ENCODE measurements around the gene BRCA1. TPM values are rescaled to one million over a fixed set of nuclear protein-coding genes. Genes with fewer than 3 reads are reported as not detected.
A peak's percentile ranks its signal among the peaks of the same experiment; 100 is the strongest.
"Not testable (repeated sequence)": the region's sequence is repeated elsewhere in the genome, so short reads cannot be mapped to it uniquely, and the experiment has no call there.

BRCA1 gene
- total RNA-seq, 3 donors from 2014 or later, result 29.5 to 37.4 (median 36.5) TPM

DNA sequence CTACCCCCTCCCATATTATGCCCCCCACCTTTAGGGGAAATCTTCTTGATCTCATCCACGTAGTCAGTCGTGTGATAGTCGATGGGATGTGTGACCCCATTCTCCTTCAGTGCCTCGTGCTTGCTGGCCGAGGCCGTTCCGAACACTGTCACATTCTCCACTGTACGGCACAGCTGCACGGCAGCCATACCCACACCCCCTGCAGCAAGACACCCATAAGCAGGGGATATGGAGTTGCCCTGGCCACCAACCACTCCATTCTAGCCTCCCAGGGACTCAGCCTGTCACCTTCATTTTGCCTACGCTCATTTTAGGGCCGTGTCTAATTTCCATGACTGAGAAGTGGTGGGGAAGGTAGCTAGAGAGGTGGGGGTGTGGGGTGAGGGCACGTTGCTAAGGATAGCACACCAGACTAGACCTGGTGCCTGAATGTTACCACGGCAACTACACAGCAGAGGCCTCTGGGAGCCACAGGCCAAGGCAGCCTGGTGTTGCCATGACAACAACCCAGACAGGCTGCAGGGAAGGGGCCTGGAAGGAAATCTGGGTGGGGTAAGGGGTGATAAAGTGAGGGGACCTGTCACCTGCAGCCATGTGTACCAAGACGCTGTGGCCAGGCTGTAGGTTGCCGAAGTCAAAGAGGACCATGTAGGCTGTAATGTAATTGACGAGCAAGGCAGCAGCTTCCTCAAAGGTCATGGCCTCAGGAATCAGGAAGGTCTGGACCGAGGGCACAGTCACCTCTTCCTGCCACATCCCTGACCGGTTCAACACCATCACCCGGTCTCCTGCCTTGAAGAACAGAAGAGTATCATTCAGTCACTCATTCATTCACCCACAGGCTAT is 106.9 kb downstream of the BRCA1 start:
- Mint-ChIP-seq H3K36me3 (ENCODE audit: insufficient read depth) (peaks cover 8% of the 10 kb centered on the region), H3K4me1 (ENCODE audit: low read depth) (peaks cover 29% of the 10 kb centered on the region), H3K9me3 (no peaks in the 10 kb centered on the region), H3K4me3 (no peak overlapping the region), H3K27me3 (ENCODE audit: low read depth) (no peaks in the 10 kb centered on the region)
- ATAC-seq (no peak), DNase-seq (no peak)

DNA sequence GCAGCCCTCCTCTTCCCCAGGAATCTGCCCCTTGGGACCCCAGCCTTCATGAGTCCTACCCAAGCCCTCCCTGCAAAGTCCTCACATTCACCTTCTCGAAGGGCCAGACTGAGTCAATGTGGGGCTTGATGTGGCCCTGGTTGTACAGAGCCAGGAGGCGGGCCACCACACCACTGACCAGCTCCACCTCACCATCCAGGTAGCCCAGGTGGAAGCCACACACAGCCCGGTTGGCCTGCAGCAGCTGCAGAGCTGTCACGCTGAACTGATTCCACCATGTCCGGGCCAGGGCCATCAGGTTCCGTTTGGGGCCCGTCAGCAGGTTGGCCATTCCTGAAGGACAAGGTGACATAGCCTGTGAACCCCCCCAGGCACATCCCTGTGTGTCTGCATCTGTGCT is 108.9 kb downstream of the BRCA1 start:
- H3K4me3 Mint-ChIP-seq, result no peak overlapping the region
- no peak for DNase-seq
- H3K27me3 Mint-ChIP-seq (ENCODE audit: low read depth), result no peaks in the 10 kb centered on the region
- H3K36me3 Mint-ChIP-seq (ENCODE audit: insufficient read depth), result peaks cover 16% of the 10 kb centered on the region
- no peaks in the 10 kb centered on the region for H3K9me3 Mint-ChIP-seq
- H3K4me1 Mint-ChIP-seq (ENCODE audit: low read depth), result peaks cover 27% of the 10 kb centered on the region
- ATAC-seq, result no peak

DNA sequence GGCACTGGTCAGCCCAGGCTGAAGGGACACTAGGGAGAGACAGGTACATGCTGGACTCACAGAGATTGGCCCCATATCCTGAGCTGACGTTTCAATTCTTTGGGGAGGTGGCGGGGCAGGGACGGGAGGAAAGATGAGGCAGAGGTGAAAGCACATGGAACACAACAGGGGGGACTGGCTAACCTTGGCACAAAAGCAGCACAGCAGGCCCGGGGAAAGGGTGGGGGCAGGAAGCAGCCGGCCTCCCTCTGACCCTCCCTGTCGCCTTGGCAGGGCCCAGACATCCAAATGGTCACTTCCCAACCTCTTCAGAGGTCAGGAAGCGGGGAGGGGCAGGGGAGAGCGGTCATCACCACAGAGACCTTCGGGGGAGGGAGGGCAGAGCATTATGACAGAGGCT is 109.6 kb downstream of the BRCA1 start:
- H3K27me3 Mint-ChIP-seq (ENCODE audit: low read depth), result no peaks in the 10 kb centered on the region
- ATAC-seq (no peak), DNase-seq (no peak)
- no peaks in the 10 kb centered on the region for H3K9me3 Mint-ChIP-seq
- H3K4me1 Mint-ChIP-seq (ENCODE audit: low read depth), result peaks cover 25% of the 10 kb centered on the region
- no peak overlapping the region for H3K4me3 Mint-ChIP-seq
- H3K36me3 Mint-ChIP-seq (ENCODE audit: insufficient read depth), result peaks cover 20% of the 10 kb centered on the region

DNA sequence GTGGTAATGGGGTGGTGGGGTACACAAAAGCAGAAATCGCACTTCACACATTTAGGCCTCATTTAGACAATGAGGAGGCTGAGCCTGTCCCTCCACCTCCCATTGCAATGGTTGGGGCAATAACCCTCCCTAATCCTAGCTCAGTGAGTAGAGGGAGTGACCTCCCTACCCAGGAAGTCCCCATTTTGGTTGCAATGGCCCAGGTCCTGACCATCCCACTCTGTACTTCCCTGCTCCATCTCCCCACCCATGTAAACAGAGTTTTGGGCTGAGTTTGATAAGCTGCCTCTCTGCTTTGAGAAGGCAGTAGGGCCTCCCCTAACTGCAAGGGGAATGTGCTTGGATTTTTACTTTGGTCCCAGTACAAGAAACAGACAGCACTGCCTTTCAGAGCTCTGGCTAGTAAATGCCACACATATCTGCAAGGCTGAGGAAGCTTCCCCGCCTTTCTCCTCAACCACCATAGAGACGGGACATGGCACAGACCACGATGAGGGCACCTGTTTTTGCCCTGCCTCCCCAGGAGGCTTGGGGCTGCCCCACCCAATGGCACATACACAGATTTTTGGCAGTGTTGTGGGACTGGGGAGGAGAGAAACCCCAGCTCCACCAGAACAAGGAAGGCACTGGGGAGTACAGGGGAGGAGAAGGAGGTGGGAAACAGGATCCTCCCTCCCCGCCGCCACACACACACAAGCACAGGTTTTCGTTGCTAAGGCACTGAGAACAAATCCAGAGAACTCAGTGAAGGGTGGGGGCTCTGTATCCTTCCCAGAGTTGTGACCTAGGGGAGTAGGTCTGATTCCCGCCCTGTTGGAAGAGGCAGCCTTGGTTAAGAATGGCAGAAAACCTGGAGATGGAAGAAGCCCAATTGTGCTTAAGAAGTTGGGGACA is 110.3 kb downstream of the BRCA1 start:
- Mint-ChIP-seq H3K36me3 (ENCODE audit: insufficient read depth) (peaks cover 21% of the 10 kb centered on the region), H3K9me3 (no peaks in the 10 kb centered on the region), H3K4me3 (no peak overlapping the region), H3K27me3 (ENCODE audit: low read depth) (no peaks in the 10 kb centered on the region), H3K4me1 (ENCODE audit: low read depth) (peaks cover 26% of the 10 kb centered on the region)
- DNase-seq (no peak), ATAC-seq (no peak)

DNA sequence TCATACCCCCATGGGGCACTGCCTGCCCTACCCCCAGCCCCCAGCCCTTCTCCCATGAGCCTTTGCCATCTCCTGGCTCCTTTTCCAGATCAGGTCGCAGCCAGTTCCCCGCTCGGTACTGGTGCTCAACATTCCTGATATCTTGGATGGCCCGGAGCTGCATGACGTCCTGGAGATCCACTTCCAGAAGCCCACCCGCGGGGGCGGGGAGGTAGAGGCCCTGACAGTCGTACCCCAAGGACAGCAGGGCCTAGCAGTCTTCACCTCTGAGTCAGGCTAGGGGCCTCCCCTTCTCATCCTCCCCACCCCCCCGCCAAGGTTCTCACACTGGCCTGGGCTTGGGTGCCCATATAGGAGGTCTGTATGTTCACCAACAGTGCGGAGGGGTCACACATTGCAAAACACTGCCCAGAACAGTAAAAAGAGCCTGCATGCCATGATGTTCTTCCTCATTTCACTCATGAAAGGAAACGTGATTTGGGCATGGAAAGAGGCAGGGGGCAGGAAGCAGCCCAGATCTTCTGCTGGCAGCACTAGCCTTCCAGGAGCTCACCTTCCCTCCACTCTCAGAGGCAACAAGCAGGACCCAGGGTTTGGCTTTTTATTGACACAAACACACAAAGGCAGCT is 111.0 kb downstream of the BRCA1 start:
- Mint-ChIP-seq H3K36me3 (ENCODE audit: insufficient read depth) (peaks cover 21% of the 10 kb centered on the region), H3K4me3 (no peak overlapping the region)

DNA sequence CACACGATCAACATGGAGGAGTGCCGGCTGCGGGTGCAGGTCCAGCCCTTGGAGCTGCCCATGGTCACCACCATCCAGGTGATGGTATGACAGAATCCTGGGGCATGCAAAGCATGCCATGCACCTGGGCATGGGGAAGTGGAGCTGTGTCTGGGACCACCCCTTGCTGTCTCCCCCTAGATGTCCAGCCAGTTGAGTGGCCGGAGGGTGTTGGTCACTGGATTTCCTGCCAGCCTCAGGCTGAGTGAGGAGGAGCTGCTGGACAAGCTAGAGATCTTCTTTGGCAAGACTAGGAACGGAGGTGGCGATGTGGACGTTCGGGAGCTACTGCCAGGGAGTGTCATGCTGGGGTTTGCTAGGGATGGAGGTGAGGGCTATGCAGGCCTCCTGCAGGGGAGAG is 111.9 kb downstream of the BRCA1 start:
- Mint-ChIP-seq H3K4me1 (ENCODE audit: low read depth) (peaks cover 15% of the 10 kb centered on the region), H3K36me3 (ENCODE audit: insufficient read depth) (peaks cover 21% of the 10 kb centered on the region), H3K4me3 (no peak overlapping the region), H3K27me3 (ENCODE audit: low read depth) (no peaks in the 10 kb centered on the region), H3K9me3 (no peaks in the 10 kb centered on the region)
- no peak for DNase-seq
- ATAC-seq, result no peak

More for the DNA sequence above, 111.0 kb downstream of the BRCA1 start:
- Mint-ChIP-seq H3K4me1 (ENCODE audit: low read depth) (peaks cover 20% of the 10 kb centered on the region), H3K9me3 (no peaks in the 10 kb centered on the region), H3K27me3 (ENCODE audit: low read depth) (no peaks in the 10 kb centered on the region)
- DNase-seq (no peak), ATAC-seq (no peak)

DNA sequence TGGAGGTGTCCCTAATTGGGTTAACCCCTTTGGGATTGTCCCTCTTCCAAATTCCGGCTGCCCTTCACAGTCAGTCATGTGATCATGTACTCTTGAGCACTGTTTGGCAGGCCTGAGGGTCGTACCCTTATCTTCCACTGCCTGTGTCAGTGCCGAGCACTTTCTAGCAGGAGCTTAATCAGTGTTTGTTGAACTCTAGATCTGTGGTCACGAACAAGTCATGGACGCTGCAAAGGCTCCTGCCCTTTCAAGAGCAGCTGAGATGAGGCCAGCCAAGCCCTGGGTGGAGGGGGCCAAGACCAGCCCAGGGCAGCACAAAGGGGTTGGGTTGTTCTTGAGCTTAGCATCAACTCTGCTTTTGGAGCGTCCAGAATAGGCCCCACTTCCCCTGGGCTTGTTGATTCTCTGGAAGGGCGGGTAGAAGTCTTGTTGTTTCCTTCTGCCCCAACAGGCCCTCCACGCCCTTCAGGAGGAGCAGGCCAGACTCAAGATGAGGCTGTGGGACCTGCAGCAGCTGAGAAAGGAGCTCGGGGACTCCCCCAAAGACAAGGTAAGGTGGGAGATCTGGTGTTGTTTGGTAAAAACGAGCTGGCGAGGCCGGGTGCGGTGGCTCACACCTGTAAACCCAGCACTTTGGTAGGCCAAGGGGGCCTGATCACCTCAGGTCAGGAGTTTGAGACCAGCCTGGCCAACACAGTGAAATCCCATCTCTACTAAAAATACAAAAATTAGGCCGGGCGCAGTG is 113.3 kb downstream of the BRCA1 start:
- no peak overlapping the region for H3K4me3 Mint-ChIP-seq
- no peak for ATAC-seq
- H3K4me1 Mint-ChIP-seq (ENCODE audit: low read depth), result peaks cover 21% of the 10 kb centered on the region
- H3K27me3 Mint-ChIP-seq (ENCODE audit: low read depth), result no peaks in the 10 kb centered on the region
- peaks cover 21% of the 10 kb centered on the region for H3K36me3 Mint-ChIP-seq (ENCODE audit: insufficient read depth)
- DNase-seq, result no peak
- H3K9me3 Mint-ChIP-seq, result no peaks in the 10 kb centered on the region

DNA sequence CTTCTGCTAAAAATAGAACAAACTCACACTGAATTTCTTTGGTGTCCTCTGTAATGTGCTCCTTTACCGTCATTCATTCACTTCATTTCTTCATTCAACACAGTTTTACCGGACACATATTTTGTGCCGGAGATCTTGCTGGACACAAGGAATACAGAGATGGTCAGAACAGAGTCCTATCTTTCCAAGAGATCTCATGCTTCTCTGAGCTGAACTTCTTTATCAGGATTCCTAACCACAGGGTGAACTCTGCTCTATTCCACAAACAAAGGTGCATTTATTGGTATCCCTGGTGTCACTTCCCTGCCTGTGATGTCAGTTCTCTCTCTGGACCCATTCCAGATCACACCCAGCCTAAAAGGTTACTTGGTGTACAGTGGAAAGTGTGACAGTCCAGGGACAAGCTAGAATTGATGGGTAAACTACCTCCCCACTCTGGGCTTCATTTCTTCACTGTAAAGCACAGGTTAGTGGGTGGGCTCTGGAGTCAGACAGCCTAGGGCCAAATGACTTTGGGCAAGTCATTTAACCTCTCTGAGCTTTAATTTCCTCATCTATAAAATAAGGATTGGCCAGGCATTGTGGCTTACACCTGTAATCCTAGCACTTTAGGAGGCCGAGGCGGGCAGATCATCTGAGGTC is 114.4 kb downstream of the BRCA1 start:
- H3K9me3 Mint-ChIP-seq, result no peaks in the 10 kb centered on the region
- H3K27me3 Mint-ChIP-seq (ENCODE audit: low read depth), result no peaks in the 10 kb centered on the region
- H3K36me3 Mint-ChIP-seq (ENCODE audit: insufficient read depth), result peaks cover 21% of the 10 kb centered on the region
- H3K4me3 Mint-ChIP-seq, result no peak overlapping the region
- H3K4me1 Mint-ChIP-seq (ENCODE audit: low read depth), result peaks cover 28% of the 10 kb centered on the region
- ATAC-seq (no peak), DNase-seq (no peak)

DNA sequence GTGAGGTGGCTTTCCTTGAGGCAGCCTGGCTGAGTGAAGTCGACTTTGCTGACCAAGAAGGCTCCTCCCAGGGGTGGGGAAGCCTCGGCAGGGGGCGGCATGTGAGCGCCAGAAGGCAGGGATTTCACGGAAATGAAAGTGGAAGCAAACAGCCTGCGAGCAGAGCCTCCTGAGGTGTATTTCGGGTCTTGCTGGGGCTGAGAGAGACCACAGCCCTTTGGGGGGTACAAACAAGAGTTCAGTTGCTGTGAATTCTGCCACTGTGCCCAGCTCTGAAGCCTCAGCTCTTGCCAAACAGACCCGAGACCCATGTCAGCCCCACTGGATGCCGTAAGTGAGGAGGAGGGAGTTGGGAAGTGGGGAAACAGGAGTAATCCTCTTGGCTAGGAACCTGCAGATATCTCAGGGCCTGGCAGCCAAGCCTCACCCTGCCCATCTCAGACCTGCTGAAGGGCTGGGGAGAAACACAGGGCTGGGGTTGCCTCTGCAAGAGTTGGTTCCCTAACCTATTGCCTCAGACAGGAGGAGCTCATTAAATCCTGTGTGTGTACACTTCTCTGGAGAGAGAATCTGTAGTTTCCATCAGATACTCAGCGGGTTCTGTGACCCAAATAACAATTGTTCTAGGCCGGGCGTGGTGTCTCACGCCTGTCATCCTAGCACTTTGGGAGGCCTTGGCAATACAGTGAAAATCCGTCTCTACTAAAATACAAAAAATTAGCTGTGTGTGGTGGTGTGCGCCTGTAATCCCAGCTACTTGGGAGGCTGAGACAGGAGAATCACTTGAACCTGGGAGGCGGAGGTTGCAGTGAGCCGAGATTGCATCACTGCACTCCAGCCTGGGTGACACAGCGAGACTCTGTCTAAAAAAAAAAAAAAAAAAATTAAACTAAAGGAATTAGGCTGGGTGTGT is 118.3 kb downstream of the BRCA1 start, which contains the start of gene IFI35:
Gene IFI35, plus strand, starts transcription at position 146 of the 913 bp plus-strand sequence. Its CDS starts 164 bp downstream, at position 310.
- no peaks in the 10 kb centered on the region for H3K27me3 Mint-ChIP-seq (ENCODE audit: low read depth)
- H3K9me3 Mint-ChIP-seq, result no peaks in the 10 kb centered on the region
- peak within 1 kb of the TSS; percentile 98 for H3K4me3 Mint-ChIP-seq
- DNase-seq (peak; percentile 80), ATAC-seq (peak; percentile 98)
- peaks cover 26% of the 10 kb centered on the region for H3K4me1 Mint-ChIP-seq (ENCODE audit: low read depth)
- peaks cover 19% of the 10 kb centered on the region for H3K36me3 Mint-ChIP-seq (ENCODE audit: insufficient read depth)

DNA sequence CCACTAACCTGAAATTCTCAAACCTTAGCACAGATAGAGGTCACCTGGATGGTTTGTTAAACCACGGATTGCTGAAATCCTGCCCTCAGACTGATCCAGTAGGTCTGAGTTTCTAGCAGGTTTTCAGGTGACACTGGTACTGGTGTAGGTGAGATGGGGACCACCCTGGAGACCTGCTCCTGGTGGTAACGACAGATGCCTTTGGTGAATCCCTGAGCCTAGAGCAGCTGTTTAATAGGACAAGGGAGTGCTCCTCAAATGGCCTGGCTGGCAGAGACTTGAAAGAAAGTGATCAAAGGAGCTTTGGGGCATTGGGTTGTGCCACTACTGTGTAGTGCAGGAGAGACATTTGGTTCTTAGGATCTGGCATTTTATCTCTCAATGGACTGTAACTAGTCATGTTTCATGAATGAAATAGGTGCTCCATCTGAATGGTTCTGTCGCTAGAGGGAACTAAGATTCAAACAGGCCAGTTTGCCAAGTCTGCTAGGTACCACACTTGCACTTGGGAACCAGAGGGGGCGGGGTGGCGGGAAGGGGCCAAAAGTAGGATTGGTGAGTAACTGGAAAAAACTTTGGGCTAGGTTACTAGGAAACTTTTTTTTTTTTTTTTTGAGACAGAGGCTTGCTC is 121.5 kb downstream of the BRCA1 start:
- Mint-ChIP-seq H3K36me3 (ENCODE audit: insufficient read depth) (peaks cover 35% of the 10 kb centered on the region), H3K27me3 (ENCODE audit: low read depth) (no peaks in the 10 kb centered on the region), H3K4me3 (no peak overlapping the region), H3K9me3 (no peaks in the 10 kb centered on the region), H3K4me1 (ENCODE audit: low read depth) (peaks cover 30% of the 10 kb centered on the region)
- DNase-seq (no peak), ATAC-seq (no peak)

DNA sequence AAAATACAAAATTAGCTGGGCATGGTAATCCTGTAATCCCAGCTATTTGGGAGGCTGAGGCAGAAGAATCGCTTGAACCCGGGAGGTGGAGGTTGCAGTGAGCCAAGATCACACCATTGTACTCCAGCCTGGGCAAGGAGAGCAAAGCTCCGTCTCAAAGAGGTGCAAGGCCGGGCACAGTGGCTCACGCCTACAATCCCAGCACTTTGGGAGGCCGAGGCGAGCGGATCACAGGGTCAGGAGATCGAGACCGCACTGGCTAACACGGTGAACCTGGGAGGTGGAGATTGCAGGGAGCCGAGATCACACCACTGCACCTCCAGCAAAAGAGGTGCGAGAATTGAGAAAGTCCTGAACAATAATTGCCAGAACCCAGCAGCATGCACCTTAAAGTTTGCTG is 124.3 kb downstream of the BRCA1 start:
- H3K9me3 Mint-ChIP-seq; DNase-seq; ATAC-seq; H3K27me3 Mint-ChIP-seq (ENCODE audit: low read depth): not testable (repeated sequence)
- Mint-ChIP-seq H3K36me3 (ENCODE audit: insufficient read depth) (peaks cover 37% of the 10 kb centered on the region), H3K4me3 (peak overlapping the region; percentile 35), H3K4me1 (ENCODE audit: low read depth) (peaks cover 21% of the 10 kb centered on the region)

DNA sequence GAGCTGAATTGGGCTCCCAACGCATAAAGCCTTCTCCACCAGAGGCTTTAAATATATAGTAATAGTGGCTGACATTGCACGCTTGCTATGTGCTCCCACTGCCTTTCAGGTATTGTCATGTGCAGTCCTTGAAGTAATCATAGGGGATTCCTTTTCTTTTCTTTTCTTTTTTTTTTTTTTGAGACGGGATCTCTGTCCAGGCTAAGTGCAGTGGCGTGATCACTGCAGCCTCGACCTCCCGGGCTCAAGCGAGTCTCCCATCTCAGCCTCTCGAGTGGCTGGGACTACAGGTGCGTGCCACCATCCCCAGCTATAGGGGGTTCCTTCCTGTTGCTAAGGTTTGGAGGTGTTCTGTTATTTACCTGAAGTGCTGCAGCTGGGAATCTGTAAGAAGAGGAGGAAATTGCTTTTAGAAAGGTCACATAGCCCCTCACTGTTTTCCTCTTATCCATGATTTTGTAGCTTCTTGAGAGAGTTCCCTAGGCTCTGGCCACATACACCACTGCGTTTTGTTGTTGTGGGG is 126.1 kb downstream of the BRCA1 start:
- Mint-ChIP-seq H3K36me3 (ENCODE audit: insufficient read depth) (peaks cover 37% of the 10 kb centered on the region), H3K4me3 (peak overlapping the region; percentile 98), H3K9me3 (no peaks in the 10 kb centered on the region), H3K4me1 (ENCODE audit: low read depth) (peaks cover 21% of the 10 kb centered on the region), H3K27me3 (ENCODE audit: low read depth) (no peaks in the 10 kb centered on the region)
- no peak for DNase-seq
- no peak for ATAC-seq
